GM19025 (cell line): ENCODE measurements around the gene EIF5AL1.
A peak's percentile ranks its signal among the peaks of the same experiment; 100 is the strongest.
"Not testable (repeated sequence)": the region's sequence is repeated elsewhere in the genome, so short reads cannot be mapped to it uniquely, and the experiment has no call there.

ENCODE experiments used
- ATAC-seq: cut with Tn5 transposase; IDR thresholded peaks from one replicate; pipeline ENCODE4 v1.9.1; 2021; ENCODE audit warnings: mild to moderate bottlenecking, low read depth, moderate library complexity; ENCODE audit not compliant: unreplicated experiment

The EIF5AL1 gene

DNA sequence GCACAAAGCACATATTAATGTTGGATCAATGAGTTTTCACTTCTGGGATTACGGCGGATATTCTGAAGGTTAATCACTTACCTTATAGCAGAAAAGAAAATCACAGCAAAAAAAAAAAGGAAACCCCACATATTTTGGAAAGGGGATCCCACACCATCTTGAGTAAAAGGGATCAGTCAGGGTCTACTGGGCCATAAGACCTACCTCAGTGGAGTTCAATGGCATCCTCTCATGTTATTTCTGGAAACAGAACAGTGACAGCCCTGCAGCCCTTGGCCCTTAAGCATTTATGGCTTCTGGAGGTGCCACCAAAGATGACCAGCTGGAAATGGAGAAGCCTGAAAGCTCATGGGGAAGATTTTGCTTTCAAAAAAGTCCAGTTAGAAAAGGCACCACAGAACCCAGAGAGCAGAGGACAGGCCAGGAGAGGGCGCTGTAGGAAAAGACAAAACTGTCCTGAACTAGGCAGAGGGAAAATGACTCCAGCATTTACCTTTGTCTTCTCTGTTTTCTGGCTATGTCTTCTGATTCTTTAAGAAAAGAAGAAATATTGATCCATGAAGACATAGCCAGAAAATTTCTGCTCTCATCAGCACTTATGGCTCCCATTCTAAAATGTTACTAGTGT, 2.9 kb upstream of the EIF5AL1 start:
- ATAC-seq: not testable (repeated sequence)

GRCh38 chr10:79509934-79510508, 2.3 kb upstream of the EIF5AL1 start:
- not testable (repeated sequence) for ATAC-seq

GRCh38 chr10:79516532-79517205, 4.3 kb downstream of the EIF5AL1 start:
- ATAC-seq: not testable (repeated sequence)

- not testable (repeated sequence) for ATAC-seq
These were observed 5.2 kb downstream of the EIF5AL1 start for GRCh38 chr10:79517567-79517966.

GRCh38 chr10:79521751-79522150, 9.4 kb downstream of the EIF5AL1 start:
- not testable (repeated sequence) for ATAC-seq

DNA sequence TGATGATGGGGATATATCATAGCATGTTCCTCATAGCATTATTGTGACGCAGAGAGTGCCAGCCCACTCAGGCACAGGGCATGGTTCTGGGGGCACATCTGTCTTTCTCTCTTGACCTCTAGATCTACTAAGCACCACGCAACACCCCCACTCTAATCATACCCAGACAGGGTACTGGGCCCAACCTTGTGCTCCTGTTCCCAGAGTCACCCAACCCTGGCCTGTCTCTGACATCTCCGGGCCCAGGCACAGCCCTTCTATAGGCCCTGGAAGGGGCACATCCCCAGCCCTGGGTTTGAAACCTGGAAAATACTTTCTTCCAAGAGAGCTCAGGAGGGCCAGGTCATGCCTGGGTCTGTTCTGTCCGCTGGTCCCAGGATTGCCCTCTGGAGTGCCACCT, 10.1 kb downstream of the EIF5AL1 start:
- ATAC-seq: not testable (repeated sequence)

DNA sequence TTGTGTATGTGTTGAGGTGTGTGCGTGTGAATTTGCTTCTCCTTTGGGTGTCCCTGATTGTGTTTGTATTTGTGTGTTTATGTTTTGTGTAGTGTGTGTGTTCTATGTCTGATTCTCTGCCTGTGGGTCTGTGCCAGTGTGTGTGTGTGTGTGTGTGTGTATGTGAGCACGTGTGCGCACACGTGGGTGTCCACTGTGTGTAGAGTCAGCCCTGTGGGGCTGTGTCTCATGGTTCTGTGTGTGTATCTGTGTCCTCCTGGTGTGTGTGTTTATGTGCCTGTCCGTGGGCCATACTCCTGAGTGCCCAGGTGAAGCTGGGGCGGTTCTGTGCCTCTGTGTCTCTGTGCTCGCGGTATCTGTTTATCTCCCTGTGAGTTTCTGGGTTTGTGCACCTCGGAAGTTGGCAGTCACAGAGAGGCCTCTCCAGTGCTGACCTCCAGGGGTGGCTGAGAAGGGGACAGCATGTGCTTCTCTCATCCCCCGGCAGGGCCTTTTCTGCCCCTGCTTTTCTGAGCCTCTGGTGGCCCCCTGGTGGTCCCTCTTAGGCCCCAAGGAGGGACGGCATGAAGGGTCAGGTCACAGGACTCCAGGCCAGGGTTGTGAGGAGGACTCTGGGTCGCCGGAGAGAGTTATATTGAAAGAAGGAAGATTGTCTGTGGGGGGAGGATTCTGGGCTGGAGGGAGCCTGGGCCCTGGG, 11.0 kb downstream of the EIF5AL1 start:
- not testable (repeated sequence) for ATAC-seq

DNA sequence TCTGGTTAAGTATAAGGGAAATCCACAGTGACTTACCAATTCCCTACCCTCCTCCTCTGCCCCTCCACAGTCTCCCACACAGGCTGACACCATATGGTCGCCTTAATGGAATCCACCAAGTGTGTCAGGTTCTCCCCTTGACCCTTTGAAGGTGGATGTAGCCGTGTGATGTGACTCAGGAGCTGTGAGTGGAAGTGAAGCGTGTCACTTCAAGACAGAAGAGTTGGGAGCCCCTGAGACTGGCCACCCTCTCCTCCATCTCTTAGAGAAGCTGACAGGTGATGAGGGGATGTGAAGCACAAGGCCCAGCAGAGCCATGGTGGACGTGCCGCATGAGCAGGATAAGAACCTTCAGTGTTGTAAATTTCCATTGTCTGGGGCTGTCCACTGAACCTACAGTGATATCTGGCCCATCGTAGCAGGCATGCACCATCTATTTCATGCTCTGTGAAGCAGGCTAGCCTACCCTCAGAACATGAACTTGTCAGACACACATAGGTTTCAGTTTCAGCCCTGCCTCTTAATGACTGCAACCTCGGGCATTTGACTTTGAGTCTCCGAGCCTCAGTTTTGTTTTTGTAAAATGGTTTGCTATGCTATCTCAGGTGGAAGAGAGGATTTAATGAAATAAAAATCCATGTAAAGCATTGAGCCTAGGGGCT, 12.8 kb downstream of the EIF5AL1 start:
- ATAC-seq: peak; percentile 58

GRCh38 chr10:79528261-79528660, 15.9 kb downstream of the EIF5AL1 start:
- ATAC-seq: not testable (repeated sequence)

GRCh38 chr10:79533142-79533902, 21.0 kb downstream of the EIF5AL1 start:
- not testable (repeated sequence) for ATAC-seq

DNA sequence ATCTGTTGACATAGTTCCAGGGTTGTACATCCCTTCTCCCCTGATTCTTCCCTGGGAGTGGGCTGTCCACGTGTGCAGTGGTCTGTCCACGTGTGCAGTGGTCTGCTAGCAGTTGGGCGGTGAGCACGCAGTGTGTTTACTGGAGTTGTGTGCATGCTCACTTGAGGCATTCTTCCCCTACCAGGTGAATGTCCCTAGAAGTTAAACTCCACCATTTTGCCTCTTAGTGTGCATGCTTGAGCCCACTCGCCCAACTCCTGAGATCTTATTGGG, 21.5 kb downstream of the EIF5AL1 start:
- not testable (repeated sequence) for ATAC-seq

GRCh38 chr10:79538311-79538710, 26.0 kb downstream of the EIF5AL1 start:
- ATAC-seq: not testable (repeated sequence)

- ATAC-seq: peak; percentile 93
These were observed 28.6 kb downstream of the EIF5AL1 start for GRCh38 chr10:79540930-79541329.

DNA sequence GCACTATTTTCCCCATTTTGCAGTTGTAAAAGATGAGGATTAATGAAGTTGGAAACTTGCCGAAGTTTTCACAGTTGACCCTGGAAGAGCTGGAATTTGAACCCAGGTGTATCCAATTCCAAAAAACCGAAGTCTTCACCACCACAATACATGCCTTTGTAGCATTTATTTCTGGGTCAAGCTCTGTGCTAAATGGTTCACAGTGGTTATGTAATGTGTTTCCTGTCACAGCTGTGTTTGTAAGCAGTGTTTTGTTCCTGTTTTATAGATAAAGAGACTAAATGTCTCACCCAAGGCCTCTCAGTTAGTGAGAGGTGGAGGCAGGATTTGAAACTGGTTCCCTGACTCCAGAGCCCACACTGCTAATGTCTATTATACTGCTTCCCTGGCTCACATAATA, 30.3 kb downstream of the EIF5AL1 start:
- no peak for ATAC-seq

DNA sequence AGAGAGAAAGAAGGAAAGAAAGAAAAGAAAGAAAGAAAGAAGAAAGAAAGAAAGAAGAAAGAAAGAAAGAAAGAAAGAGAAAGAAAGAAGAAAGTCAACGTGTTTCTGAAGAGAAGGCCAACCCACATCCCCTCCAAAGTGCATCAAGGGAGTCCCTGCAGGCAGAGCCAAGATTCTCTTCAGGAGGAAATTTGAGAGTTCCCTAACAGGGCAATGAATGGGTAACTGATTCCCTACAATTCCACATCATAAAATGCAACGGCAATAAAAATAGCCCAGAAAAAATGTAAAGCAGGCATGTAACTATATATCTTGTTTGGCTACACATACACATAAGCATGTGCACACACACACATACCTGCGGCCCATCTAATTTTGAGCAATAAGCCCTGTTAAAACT, 32.1 kb downstream of the EIF5AL1 start:
- ATAC-seq: not testable (repeated sequence)

DNA sequence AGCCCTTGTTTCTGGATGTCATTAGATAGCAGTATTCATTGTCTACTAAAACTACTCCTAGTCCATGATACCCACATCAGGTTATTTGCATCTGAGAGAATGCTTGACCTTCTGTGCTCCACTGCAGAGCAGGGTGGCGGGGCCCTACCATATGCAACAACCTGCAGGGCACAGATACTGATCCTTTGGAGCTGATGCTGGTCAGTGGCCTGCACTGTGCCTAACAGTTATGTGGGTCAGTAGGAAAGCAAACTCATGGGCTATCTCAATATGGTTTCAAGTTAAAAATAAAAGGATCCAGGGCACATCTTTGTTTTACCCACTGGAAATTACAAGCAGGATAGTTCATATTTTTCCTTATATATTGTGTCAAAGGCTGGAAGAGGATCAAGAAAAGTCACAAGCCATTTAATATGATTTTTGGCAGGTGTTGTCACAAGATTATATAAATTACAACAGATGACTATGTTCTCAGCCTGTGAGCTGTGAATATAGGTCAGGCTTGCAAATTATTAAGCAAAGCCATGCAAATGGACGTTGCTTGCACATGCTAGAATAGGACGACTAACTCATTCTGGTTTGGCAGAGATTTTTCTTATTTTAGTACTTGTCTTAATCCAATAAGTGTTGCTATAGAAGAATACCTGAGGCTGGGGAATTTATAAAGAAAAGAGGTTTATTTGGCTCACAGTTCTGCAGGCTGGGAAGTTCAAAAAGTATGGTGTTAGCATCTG, 32.8 kb downstream of the EIF5AL1 start:
- ATAC-seq: not testable (repeated sequence)

DNA sequence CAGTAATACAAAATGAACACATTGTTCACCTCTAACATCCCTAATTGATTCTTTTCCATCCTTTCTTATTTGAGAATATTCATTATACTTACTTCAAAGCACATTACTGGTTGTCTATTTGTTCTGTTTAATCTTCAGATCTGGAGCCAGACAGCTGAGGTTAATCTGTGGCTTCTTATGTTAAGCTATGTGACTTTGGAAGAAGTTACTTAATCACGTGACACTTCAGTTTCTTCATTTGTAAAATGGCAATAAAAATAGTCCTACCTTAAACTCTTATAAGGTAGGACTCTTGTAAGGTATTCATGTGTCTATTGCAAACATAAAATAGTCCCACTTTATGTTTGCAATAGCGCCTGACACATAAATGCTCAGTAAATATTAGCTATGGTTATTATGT, 34.8 kb downstream of the EIF5AL1 start:
- ATAC-seq: not testable (repeated sequence)

DNA sequence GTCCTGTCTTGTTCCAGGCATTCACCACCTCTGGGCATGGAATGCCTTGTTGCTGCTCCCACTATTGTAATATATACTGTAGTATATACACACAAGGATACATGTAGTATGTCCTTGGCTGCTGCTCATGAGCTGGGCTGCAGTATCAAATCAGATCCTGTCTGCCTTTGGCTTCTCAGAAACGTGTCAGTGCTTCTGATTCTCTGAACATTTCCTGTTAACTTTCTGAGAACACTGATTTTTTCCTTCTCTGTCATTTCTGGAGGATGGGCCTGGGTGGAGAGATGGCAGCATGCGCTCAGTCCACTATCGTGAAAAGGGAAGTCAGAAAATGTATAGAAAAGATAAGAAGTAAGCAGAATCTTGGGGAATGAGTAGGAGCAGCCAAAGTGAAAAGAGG, 35.6 kb downstream of the EIF5AL1 start:
- ATAC-seq: no peak

DNA sequence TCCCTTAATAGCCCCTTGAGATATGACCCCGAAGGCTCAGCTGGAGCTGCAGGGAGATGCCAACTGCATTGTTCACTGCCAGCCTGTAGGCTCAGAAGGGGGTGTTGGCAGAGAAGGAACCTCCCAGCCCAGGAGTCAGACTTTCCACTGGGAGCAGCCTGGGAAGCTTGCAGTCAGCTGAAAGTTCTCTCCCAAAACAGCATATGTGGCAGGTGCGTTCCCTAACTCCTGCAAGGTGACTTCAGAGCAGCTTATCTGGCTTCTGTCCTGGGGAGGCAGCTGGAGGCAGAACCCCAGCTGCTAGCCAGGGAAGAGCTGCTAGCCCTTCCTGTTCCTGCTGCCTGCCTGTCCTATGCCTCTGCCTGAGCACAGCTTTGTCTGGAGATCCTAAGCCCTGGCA, 39.8 kb downstream of the EIF5AL1 start:
- ATAC-seq: no peak
